GM12878 (cell line): Measurements from ENCODE around the gene GPR18. TPM values are rescaled to one million over a fixed set of nuclear protein-coding genes. Genes with fewer than 3 reads are reported as not detected.

Experiments used
- ATAC-seq: fragments of 200-7000 bp; cut with Tn5 transposase; 3 replicates; pipeline ENCODE4 v1.9.1; 2020; ENCODE audit warnings: mild to moderate bottlenecking, moderate library complexity
- BruUV-seq: library from RNA; stranded (reverse); fragments of 400-500 nt; replicated peaks from 2 replicates; lab custom pipeline; 2021; lab: Mats Ljungman, UMichigan
- CTCF ChIA-PET: fragments of 300-600 bp; sonication (Branson Sonifier 250); formaldehyde crosslinking; extraction: SDS; loops from one replicate; lab custom pipeline; 2021; ENCODE audit warnings: inconsistent platforms; lab: Yijun Ruan, JAX
- POLR2A ChIA-PET: fragments of 350-600 bp; formaldehyde crosslinking; extraction: SDS; loops from one replicate; lab custom pipeline; 2021; ENCODE audit warnings: inconsistent platforms; lab: Charles Lee
- RAD21 ChIA-PET: fragments of 300-600 bp; sonication (Branson Sonifier 250); formaldehyde crosslinking; loops from one replicate; lab custom pipeline; 2023; ENCODE audit warnings: antibody characterized with exemption; ENCODE audit not compliant: unreplicated experiment; lab: Charles Lee
- SMC1A ChIA-PET: fragments of 300-600 bp; sonication (Branson Sonifier 250); formaldehyde crosslinking; loops from one replicate; lab custom pipeline; 2023; ENCODE audit not compliant: unreplicated experiment, uncharacterized antibody; lab: Charles Lee
- DNase-seq: peaks from one replicate; pipeline ENCODE4 v3.0.0-alpha.2; 2011; ENCODE audit warnings: low read depth, low spot score
- FAIRE-seq: peaks from 3 replicates; lab custom pipeline; 2011; peaks lifted over from hg19 to GRCh38; lab: Jason Lieb, UNC
- H2AFZ ChIP-seq: 2 replicates; pipeline ENCODE4 v1.6.0; 2011; ENCODE audit warnings: low read depth, low read length, control low read depth; ENCODE audit not compliant: control insufficient read depth
- H3K27ac ChIP-seq: 2 replicates; pipeline ENCODE4 v1.5.1; 2011; ENCODE audit warnings: control low read depth; ENCODE audit not compliant: control insufficient read depth, insufficient read depth
- H3K27me3 ChIP-seq, 2 experiments: replicated peaks in 1 of 2; 2 replicates each; pipeline versions ENCODE4 v1.6.0 to v1.6.1; 2011; ENCODE audit warnings: low read length in 1 of 2; ENCODE audit not compliant: control insufficient read depth in 2 of 2, insufficient read depth in 2 of 2
- H3K36me3 ChIP-seq, 2 experiments: 2 replicates each; pipeline ENCODE4 v1.5.1; 2011; ENCODE audit warnings: low read length in 1 of 2; ENCODE audit not compliant: control insufficient read depth in 2 of 2, insufficient read depth in 2 of 2
- H3K4me1 ChIP-seq: 2 replicates; pipeline ENCODE4 v1.6.1; 2011; ENCODE audit warnings: mild to moderate bottlenecking, low read length, moderate library complexity, mixed read lengths; ENCODE audit not compliant: control insufficient read depth, insufficient read depth
- H3K4me2 ChIP-seq: 2 replicates; pipeline ENCODE4 v1.6.0; 2011; ENCODE audit warnings: control low read depth; ENCODE audit not compliant: control insufficient read depth, insufficient read depth
- H3K4me3 ChIP-seq: fragments of 200-600 bp; sonication (generic); 2 replicates; pipeline ENCODE4 v1.5.1; 2016
- H3K79me2 ChIP-seq: 2 replicates; pipeline ENCODE4 v1.6.0; 2011; ENCODE audit warnings: low read length; ENCODE audit not compliant: control insufficient read depth, insufficient read depth
- H3K9ac ChIP-seq: 2 replicates; pipeline ENCODE4 v1.8.0; 2011; ENCODE audit warnings: low read length, control low read depth, mixed read lengths; ENCODE audit not compliant: control insufficient read depth, insufficient read depth
- H3K9me3 ChIP-seq: replicated peaks from 3 replicates; pipeline ENCODE4 v1.5.1; 2011; ENCODE audit warnings: mild to moderate bottlenecking, low read length; ENCODE audit not compliant: control insufficient read depth, insufficient read depth
- H4K20me1 ChIP-seq: 2 replicates; pipeline ENCODE4 v1.6.0; 2011; ENCODE audit not compliant: control insufficient read depth, insufficient read depth
- BHLHE40 ChIP-seq, 2 experiments: fragments of 450-650 bp in 1 of 2; IDR thresholded peaks; 2 replicates each; pipeline ENCODE4 v1.6.1; 2011 to 2017; ENCODE audit warnings: low read depth in 2 of 2, borderline replicate concordance in 1 of 2, improper control_type of control experiment in 1 of 2, low read length in 1 of 2, mild to moderate bottlenecking in 1 of 2
- CHD4 ChIP-seq: fragments of 200-600 bp; sonication (generic); IDR thresholded peaks from 2 replicates; pipeline ENCODE4 v1.6.1; 2016; ENCODE audit warnings: mild to moderate bottlenecking
- CREM ChIP-seq: IDR thresholded peaks from 2 replicates; pipeline ENCODE4 v1.6.1; 2014; ENCODE audit warnings: antibody characterized with exemption, low read depth
- EGR1 ChIP-seq, 2 experiments: IDR thresholded peaks; 1 replicate in 1 of 2; 2 replicates in 1 of 2; pipeline ENCODE4 v1.6.1; 2011 to 2012; ENCODE audit warnings: low read depth in 2 of 2, low read length in 2 of 2, borderline replicate concordance in 1 of 2, mild to moderate bottlenecking in 1 of 2, moderate library complexity in 1 of 2
- FOXK2 ChIP-seq: fragments of 450-650 bp; IDR thresholded peaks from 2 replicates; pipeline ENCODE4 v1.6.1; 2017; ENCODE audit warnings: mild to moderate bottlenecking, moderate library complexity
- IKZF2 ChIP-seq, 2 experiments: fragments of 450-650 bp; IDR thresholded peaks; 2 replicates each; pipeline ENCODE4 v1.6.1; 2017; ENCODE audit warnings: mild to moderate bottlenecking in 2 of 2, moderate library complexity in 2 of 2
- IRF4 ChIP-seq: IDR thresholded peaks from 2 replicates; pipeline ENCODE4 v1.6.1; 2011; ENCODE audit warnings: low read depth, low read length
- MTA3 ChIP-seq: IDR thresholded peaks from 2 replicates; pipeline ENCODE4 v1.6.1; 2012; ENCODE audit warnings: low read length, inconsistent platforms, borderline replicate concordance
- NFYA ChIP-seq: IDR thresholded peaks from 2 replicates; pipeline ENCODE4 v1.6.1; 2011; ENCODE audit warnings: low read depth, mild to moderate bottlenecking, low read length, improper control_type of control experiment, borderline replicate concordance
- NR2F1 ChIP-seq: fragments of 450-650 bp; conservative IDR thresholded peaks from 2 replicates; pipeline ENCODE4 v1.6.1; 2017; ENCODE audit warnings: mild to moderate bottlenecking
- PAX5 ChIP-seq: IDR thresholded peaks from 2 replicates; pipeline ENCODE4 v1.6.1; 2011; ENCODE audit warnings: low read depth, low read length, borderline replicate concordance
- SIX5 ChIP-seq: IDR thresholded peaks from 2 replicates; pipeline ENCODE4 v1.6.1; 2011; ENCODE audit warnings: mild to moderate bottlenecking, low read depth, low read length, moderate library complexity; ENCODE audit not compliant: severe bottlenecking
- SMARCA5 ChIP-seq: fragments of 450-650 bp; IDR thresholded peaks from 2 replicates; pipeline ENCODE4 v1.6.1; 2017; ENCODE audit warnings: mild to moderate bottlenecking
- TBL1XR1 ChIP-seq: IDR thresholded peaks from 2 replicates; pipeline ENCODE4 v1.6.1; 2012; ENCODE audit warnings: low read depth, low read length, improper control_type of control experiment
- ZZZ3 ChIP-seq: IDR thresholded peaks from 2 replicates; pipeline ENCODE4 v1.6.1; 2011; ENCODE audit warnings: low read depth; ENCODE audit not compliant: control insufficient read depth, insufficient read length
- WGBS: methylation state at CpG from one replicate; pipeline ENCODE4 v1.1.6; 2016; ENCODE audit warnings: low lambda C conversion rate; ENCODE audit not compliant: insufficient replicate concordance, insufficient coverage; ENCODE audit errors: missing lambda C conversion rate; 5-methylcytosine and 5-hydroxymethylcytosine counted together
- in situ Hi-C: fragments of 300-500 bp; cut with MboI; formaldehyde crosslinking; loops from 9 replicates; pipeline ENCODE4 v1.14.3; 2018; ENCODE audit warnings: mixed read lengths
- intact Hi-C: fragments of 100-400 bp; cut with micrococcal nuclease; formaldehyde crosslinking; loops from one replicate; pipeline ENCODE4 v1.14.2; 2022; ENCODE audit not compliant: unreplicated experiment
- polyA plus RNA-seq, 11 experiments: library from polyadenylated mRNA; depleted of rRNA in 4 of 11; unstranded in 6 of 11; stranded (reverse) in 5 of 11; fragments of >200 nt; fragmentation: Nextera tagmentation in 4 of 11; fragmentation: Illumina TruSeq in 1 of 11; extraction: Ambion mirVana in 4 of 11; extraction: Trizol in 1 of 11; gene quantifications; 1 replicate in 1 of 11; 2 replicates in 10 of 11; pipeline versions ENCODE4 v1.2.1 to v1.2.3, GENCODE V29; 2011 to 2016; ENCODE audit warnings: inconsistent platforms in 2 of 11, missing spikeins in 2 of 11, low read depth in 1 of 11
- total RNA-seq, 4 experiments: library from RNA; depleted of rRNA in 3 of 4; stranded (reverse); fragments of >200 nt in 3 of 4; fragmentation: Illumina TruSeq in 1 of 4; extraction: Trizol in 1 of 4; gene quantifications; 2 replicates each; pipeline versions ENCODE4 v1.2.1 to v1.2.3, GENCODE V29; 2013 to 2021
- TF ChIP-seq, protein P1 (sequence below): IDR thresholded peaks from 2 replicates; pipeline ENCODE4 v1.6.1; 2011; ENCODE audit warnings: low read depth, low read length, improper control_type of control experiment, borderline replicate concordance
- TF ChIP-seq, protein P2 (sequence below): IDR thresholded peaks from 2 replicates; pipeline ENCODE4 v1.6.1; 2012; ENCODE audit warnings: low read depth, low read length, improper control_type of control experiment
- TF ChIP-seq, protein P3 (sequence below): IDR thresholded peaks from 2 replicates; pipeline ENCODE4 v1.6.1; 2011; ENCODE audit warnings: borderline replicate concordance, low read depth, mild to moderate bottlenecking, moderate library complexity, low read length; ENCODE audit not compliant: insufficient read depth, poor library complexity, severe bottlenecking

The GPR18 gene
- total and polyA plus RNA-seq, 10 of the 15 experiments (the other 5 are each of a cell fraction or from before 2014, with no cell fraction given) = 3.3 to 12.9 (median 5.2) TPM

DNA sequence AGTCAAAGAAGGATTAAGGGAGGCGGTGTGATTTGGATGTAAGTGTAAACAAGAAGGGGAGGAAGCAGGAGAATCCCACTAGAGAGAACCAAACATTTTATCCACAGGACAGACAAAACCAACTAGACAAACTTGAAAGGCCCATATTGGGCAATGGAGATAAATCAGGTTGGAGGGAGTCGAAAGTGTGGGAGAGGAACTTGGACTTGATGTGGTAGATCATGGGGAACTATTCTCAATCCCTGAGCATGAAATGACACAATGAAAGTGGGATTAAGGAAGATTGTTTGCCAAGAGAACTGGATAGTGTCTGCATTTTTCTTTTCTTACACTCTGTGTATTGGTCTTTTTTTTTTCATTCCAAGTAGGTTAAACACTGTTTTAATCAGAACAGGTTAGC is 31.1 kb upstream of the GPR18 start:
- Histone ChIP-seq H3K4me1 (peaks cover 36% of the 10 kb centered on the region), H3K36me3 (peaks cover 1 to 2% of the 10 kb centered on the region in 2 experiments; a peak in 2 of 4 replicates), H3K27ac (peak overlapping the region; percentile 67), H2AFZ (no peak overlapping the region), H3K4me2 (peak overlapping the region; percentile 72), H3K4me3 (peak overlapping the region; percentile 10; the same call in 1 of the 2 replicates), H4K20me1 (no peaks in the 10 kb centered on the region), H3K9ac (no peak overlapping the region), H3K79me2 (peaks cover 36% of the 10 kb centered on the region), H3K9me3 (no peaks in the 10 kb centered on the region), H3K27me3 (no peaks in the 10 kb centered on the region)
- no peak for DNase-seq
- CTCF ChIA-PET = interaction anchor here (0.6 to 1.8 kb wide), 10 partner anchors 11 to 148 kb away, joined by 3 to 13 read pairs (median 4); partner anchors contain the start of gene GPR18
- FAIRE-seq = no peak
- TF ChIP-seq FOXK2 = no peak
- TF ChIP-seq CREM = no peak
- TF ChIP-seq ZZZ3 = no peak
- no peak for TF ChIP-seq BHLHE40 (IDR thresholded peaks at IDR 0.05; ENCODE audit: borderline replicate concordance in 1 of 2, low read depth in 2 of 2, low read length in 1 of 2)
- TF ChIP-seq CHD4 = no peak
- TF ChIP-seq, protein P1, sequence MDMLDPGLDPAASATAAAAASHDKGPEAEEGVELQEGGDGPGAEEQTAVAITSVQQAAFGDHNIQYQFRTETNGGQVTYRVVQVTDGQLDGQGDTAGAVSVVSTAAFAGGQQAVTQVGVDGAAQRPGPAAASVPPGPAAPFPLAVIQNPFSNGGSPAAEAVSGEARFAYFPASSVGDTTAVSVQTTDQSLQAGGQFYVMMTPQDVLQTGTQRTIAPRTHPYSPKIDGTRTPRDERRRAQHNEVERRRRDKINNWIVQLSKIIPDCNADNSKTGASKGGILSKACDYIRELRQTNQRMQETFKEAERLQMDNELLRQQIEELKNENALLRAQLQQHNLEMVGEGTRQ = no peak
- no peak for TF ChIP-seq SIX5
- no peak for TF ChIP-seq IRF4
- TF ChIP-seq, protein P2, sequence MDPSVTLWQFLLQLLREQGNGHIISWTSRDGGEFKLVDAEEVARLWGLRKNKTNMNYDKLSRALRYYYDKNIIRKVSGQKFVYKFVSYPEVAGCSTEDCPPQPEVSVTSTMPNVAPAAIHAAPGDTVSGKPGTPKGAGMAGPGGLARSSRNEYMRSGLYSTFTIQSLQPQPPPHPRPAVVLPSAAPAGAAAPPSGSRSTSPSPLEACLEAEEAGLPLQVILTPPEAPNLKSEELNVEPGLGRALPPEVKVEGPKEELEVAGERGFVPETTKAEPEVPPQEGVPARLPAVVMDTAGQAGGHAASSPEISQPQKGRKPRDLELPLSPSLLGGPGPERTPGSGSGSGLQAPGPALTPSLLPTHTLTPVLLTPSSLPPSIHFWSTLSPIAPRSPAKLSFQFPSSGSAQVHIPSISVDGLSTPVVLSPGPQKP = no peak
- no peak for TF ChIP-seq NR2F1
- no peak for TF ChIP-seq SMARCA5
- TF ChIP-seq MTA3 = no peak
- TF ChIP-seq, protein P3, sequence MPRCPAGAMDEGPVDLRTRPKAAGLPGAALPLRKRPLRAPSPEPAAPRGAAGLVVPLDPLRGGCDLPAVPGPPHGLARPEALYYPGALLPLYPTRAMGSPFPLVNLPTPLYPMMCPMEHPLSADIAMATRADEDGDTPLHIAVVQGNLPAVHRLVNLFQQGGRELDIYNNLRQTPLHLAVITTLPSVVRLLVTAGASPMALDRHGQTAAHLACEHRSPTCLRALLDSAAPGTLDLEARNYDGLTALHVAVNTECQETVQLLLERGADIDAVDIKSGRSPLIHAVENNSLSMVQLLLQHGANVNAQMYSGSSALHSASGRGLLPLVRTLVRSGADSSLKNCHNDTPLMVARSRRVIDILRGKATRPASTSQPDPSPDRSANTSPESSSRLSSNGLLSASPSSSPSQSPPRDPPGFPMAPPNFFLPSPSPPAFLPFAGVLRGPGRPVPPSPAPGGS = no peak
- no peak for TF ChIP-seq PAX5
- no peak for TF ChIP-seq IKZF2 (IDR thresholded peaks at IDR 0.05)
- TF ChIP-seq TBL1XR1 = no peak
- no peak for TF ChIP-seq EGR1 (IDR thresholded peaks at IDR 0.05; ENCODE audit: borderline replicate concordance in 1 of 2, low read depth in 2 of 2, low read length in 2 of 2)
- TF ChIP-seq NFYA = no peak
- WGBS = 94% methylated on average over 2 of the region's 2 CpGs
- POLR2A ChIA-PET = interaction anchor here (0.8 to 1.6 kb wide), 3 partner anchors 8 to 87 kb away, joined by 7 to 11 read pairs (median 8); no protein-coding TSS in a partner anchor
- SMC1A ChIA-PET = interaction anchor here (1.2 to 8.2 kb wide), 14 partner anchors 9 to 147 kb away, joined by 3 to 101 read pairs (median 8); partner anchors contain the start of gene GPR183
- intact Hi-C loops = loop anchor here (2.0 kb wide), 1 partner anchor 18 kb away; no protein-coding TSS in a partner anchor
- no peak for ATAC-seq
- RAD21 ChIA-PET = interaction anchor here (1.1 to 2.4 kb wide), 11 partner anchors 9 to 145 kb away, joined by 3 to 24 read pairs (median 5); partner anchors contain the start of gene GPR18
- in situ Hi-C loops = no loop called here
- no TSS peak for BruUV-seq
